ENCODE measurements around the gene PTPRT. TPM values are rescaled to one million over a fixed set of nuclear protein-coding genes. Genes with fewer than 3 reads are reported as not detected.
A peak's percentile ranks its signal among the peaks of the same experiment; 100 is the strongest.

PTPRT gene
- total and polyA plus RNA-seq, 2 of the 13 experiments (the other 11 are each of a cell fraction or from before 2014, with no cell fraction given), result under 0.01 to 0.09 TPM

DNA sequence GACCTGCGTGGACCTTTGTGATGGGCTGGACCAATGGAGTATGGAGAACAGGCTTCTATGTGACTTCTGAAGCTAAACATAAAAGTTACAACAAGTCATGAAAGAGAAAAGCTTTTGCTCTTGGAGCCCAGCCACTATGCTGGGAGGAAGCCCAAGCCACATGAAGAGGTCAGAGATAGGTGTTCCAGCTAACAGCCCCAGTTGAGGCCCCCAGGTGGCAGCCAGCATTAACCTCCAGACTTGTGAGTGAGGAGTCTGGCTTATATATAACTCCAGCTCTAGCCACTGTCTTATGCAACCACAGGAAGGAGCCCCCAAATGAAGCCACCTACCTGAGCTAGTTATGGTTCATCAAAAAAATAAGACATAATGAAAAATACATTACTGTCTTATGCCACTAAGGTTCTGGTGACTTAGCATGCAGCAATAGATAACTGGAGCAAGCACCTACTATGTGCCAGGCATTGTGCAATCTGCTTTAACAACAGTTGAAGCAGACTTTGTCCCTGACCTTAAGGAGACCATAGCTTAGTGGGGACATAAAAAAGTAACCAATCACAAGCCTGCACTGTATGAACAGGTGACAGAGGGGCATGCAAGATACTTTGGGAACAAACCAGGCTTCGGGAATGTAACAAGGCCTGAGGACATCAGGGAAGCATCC lies 599.6 kb downstream of the PTPRT start:
- H2AFZ ChIP-seq (ENCODE audit: low read length), result no peak overlapping the region
- no peaks in the 10 kb centered on the region for H3K79me2 ChIP-seq (ENCODE audit: insufficient read depth, low read length)
- peaks cover 13% of the 10 kb centered on the region; the same call in 1 of the 2 replicates for H3K9me3 ChIP-seq (ENCODE audit: low read length)
- H4K20me1 ChIP-seq (ENCODE audit: insufficient read depth, low read length), result no peaks in the 10 kb centered on the region
- DNase-seq (ENCODE audit: low spot score) (no peak), FAIRE-seq (no peak), ATAC-seq (peak; percentile 28; the same call in 1 of the 3 replicates)
- TF ChIP-seq ZNF160 (CRISPR knock-in tag; IDR thresholded peaks at IDR 0.05) (no peak), RBM39 (IDR thresholded peaks at IDR 0.05; ENCODE audit: low read depth, low read length, poor library complexity, severe bottlenecking) (no peak), CEBPB (IDR thresholded peaks at IDR 0.05; ENCODE audit: borderline replicate concordance, low read depth, low read length) (peak; percentile 57; the same call in 1 of the 2 replicates), YEATS4 (CRISPR knock-in tag; IDR thresholded peaks at IDR 0.05; ENCODE audit: borderline replicate concordance) (no peak), SIX1 (CRISPR knock-in tag; IDR thresholded peaks at IDR 0.05; ENCODE audit: borderline replicate concordance) (no peak), ZNF567 (CRISPR knock-in tag; IDR thresholded peaks at IDR 0.05; ENCODE audit: borderline replicate concordance) (no peak), ADNP (CRISPR knock-in tag; IDR thresholded peaks at IDR 0.05) (no peak), NR1H2 (CRISPR knock-in tag; IDR thresholded peaks at IDR 0.05; ENCODE audit: borderline replicate concordance, low read depth) (no peak), ZFP1 (CRISPR knock-in tag; IDR thresholded peaks at IDR 0.05) (no peak), ZNF335 (CRISPR knock-in tag; IDR thresholded peaks at IDR 0.05) (no peak), NFKBIZ (CRISPR knock-in tag; IDR thresholded peaks at IDR 0.05) (no peak), ZNF547 (CRISPR knock-in tag; IDR thresholded peaks at IDR 0.05) (no peak), ZBTB7A (CRISPR knock-in tag; IDR thresholded peaks at IDR 0.05) (no peak), ZKSCAN1 (IDR thresholded peaks at IDR 0.05; ENCODE audit: low read length) (peak; percentile 81)
- TF ChIP-seq, protein P1, sequence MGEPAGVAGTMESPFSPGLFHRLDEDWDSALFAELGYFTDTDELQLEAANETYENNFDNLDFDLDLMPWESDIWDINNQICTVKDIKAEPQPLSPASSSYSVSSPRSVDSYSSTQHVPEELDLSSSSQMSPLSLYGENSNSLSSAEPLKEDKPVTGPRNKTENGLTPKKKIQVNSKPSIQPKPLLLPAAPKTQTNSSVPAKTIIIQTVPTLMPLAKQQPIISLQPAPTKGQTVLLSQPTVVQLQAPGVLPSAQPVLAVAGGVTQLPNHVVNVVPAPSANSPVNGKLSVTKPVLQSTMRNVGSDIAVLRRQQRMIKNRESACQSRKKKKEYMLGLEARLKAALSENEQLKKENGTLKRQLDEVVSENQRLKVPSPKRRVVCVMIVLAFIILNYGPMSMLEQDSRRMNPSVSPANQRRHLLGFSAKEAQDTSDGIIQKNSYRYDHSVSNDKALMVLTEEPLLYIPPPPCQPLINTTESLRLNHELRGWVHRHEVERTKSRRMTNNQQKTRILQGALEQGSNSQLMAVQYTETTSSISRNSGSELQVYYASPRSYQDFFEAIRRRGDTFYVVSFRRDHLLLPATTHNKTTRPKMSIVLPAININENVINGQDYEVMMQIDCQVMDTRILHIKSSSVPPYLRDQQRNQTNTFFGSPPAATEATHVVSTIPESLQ (CRISPR knock-in tag; conservative IDR thresholded peaks at IDR 0.05), result no peak
- H3K4me1 ChIP-seq (ENCODE audit: insufficient read depth, low read length), result no peaks in the 10 kb centered on the region
- H3K9ac ChIP-seq (ENCODE audit: insufficient read depth, low read depth, low read length), result no peak overlapping the region
- H3K36me3 ChIP-seq (replicated peaks in 1 of 2; ENCODE audit: control insufficient read depth in 1 of 2, insufficient read depth in 2 of 2, low read length in 2 of 2), result no peaks in the 10 kb centered on the region
- in situ Hi-C loops (cut with HindIII; ENCODE audit: extremely low pct_ligation_motif_present, low pct_unique_long_range_greater_than_20kb) (no loop called here), intact Hi-C loops (cut with micrococcal nuclease; ENCODE audit: unreplicated experiment) (no loop called here)
- ChIA-PET POLR2A (no interaction called here), CTCF (ENCODE audit: low intra/inter-chr PET ratio, low total read pairs) (no interaction called here)
- WGBS (ENCODE audit: low lambda C conversion rate), result 8% methylated on average over 2 of the region's 2 CpGs
- H3K4me2 ChIP-seq (ENCODE audit: low read depth, low read length), result no peak overlapping the region
- H3K27ac ChIP-seq (ENCODE audit: extremely low read length, insufficient read depth, low read length), result no peak overlapping the region
- H3K27me3 ChIP-seq (ENCODE audit: control insufficient read depth in 1 of 2, insufficient read depth in 2 of 2, low read length in 2 of 2), result no peaks in the 10 kb centered on the region
- no peak overlapping the region for H3K4me3 ChIP-seq (replicated peaks in 1 of 3; ENCODE audit: insufficient read depth in 1 of 3, low read depth in 2 of 3, low read length in 3 of 3)
- BruUV-seq (replicated peaks), result no TSS peak
